Measurements from ENCODE around the gene MET.

MET gene

GRCh38 chr7:116726713-116727431 lies 54.9 kb downstream of the MET start:
- H3K36me3 ChIP-seq: no peaks in the 10 kb centered on the region
- no peak overlapping the region for H3K4me3 ChIP-seq (ENCODE audit: low read depth, low read length)
- TF ChIP-seq CTCF (IDR thresholded peaks at IDR 0.05; ENCODE audit: low read depth, low read length): no peak
- H3K27ac ChIP-seq: no peak overlapping the region
- peak; percentile 56 for DNase-seq
- H3K9me3 ChIP-seq (ENCODE audit: severe bottlenecking): no peaks in the 10 kb centered on the region
- no peaks in the 10 kb centered on the region for H3K27me3 ChIP-seq (ENCODE audit: insufficient read depth, low read depth, severe bottlenecking)

- H3K27me3 ChIP-seq (ENCODE audit: insufficient read depth, low read depth, severe bottlenecking): no peaks in the 10 kb centered on the region
- no peak for TF ChIP-seq CTCF (IDR thresholded peaks at IDR 0.05; ENCODE audit: low read depth, low read length)
- DNase-seq: no peak
- H3K27ac ChIP-seq: no peak overlapping the region
- H3K9me3 ChIP-seq (ENCODE audit: severe bottlenecking): no peaks in the 10 kb centered on the region
- no peak overlapping the region for H3K4me3 ChIP-seq (ENCODE audit: low read depth, low read length)
- no peaks in the 10 kb centered on the region for H3K36me3 ChIP-seq
Observed at GRCh38 chr7:116727432-116728009, 55.5 kb downstream of the MET start.

DNA sequence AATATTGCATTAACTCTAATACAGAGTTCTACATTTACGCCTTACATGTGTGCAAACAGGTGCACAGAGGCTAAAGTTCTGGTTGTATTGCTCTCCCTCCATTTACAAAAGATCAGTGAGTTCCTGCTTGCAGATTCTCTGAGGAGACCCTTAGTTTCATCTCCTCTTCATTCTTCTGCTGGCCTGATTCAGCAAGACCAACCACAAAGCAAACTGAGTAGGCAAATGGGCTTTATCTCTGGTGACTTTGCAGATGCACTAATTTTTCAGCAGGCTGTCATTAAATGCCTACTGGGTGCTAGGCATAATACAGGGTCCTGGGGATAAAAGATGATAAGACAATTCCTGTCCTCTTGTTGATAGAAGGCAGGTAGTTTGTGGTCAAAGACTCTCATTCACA lies 56.4 kb downstream of the MET start:
- no peak for TF ChIP-seq CTCF (IDR thresholded peaks at IDR 0.05; ENCODE audit: low read depth, low read length)
- no peaks in the 10 kb centered on the region for H3K9me3 ChIP-seq (ENCODE audit: severe bottlenecking)
- DNase-seq: no peak
- no peaks in the 10 kb centered on the region for H3K27me3 ChIP-seq (ENCODE audit: insufficient read depth, low read depth, severe bottlenecking)
- H3K4me3 ChIP-seq (ENCODE audit: low read depth, low read length): no peak overlapping the region
- no peak overlapping the region for H3K27ac ChIP-seq
- no peaks in the 10 kb centered on the region for H3K36me3 ChIP-seq

DNA sequence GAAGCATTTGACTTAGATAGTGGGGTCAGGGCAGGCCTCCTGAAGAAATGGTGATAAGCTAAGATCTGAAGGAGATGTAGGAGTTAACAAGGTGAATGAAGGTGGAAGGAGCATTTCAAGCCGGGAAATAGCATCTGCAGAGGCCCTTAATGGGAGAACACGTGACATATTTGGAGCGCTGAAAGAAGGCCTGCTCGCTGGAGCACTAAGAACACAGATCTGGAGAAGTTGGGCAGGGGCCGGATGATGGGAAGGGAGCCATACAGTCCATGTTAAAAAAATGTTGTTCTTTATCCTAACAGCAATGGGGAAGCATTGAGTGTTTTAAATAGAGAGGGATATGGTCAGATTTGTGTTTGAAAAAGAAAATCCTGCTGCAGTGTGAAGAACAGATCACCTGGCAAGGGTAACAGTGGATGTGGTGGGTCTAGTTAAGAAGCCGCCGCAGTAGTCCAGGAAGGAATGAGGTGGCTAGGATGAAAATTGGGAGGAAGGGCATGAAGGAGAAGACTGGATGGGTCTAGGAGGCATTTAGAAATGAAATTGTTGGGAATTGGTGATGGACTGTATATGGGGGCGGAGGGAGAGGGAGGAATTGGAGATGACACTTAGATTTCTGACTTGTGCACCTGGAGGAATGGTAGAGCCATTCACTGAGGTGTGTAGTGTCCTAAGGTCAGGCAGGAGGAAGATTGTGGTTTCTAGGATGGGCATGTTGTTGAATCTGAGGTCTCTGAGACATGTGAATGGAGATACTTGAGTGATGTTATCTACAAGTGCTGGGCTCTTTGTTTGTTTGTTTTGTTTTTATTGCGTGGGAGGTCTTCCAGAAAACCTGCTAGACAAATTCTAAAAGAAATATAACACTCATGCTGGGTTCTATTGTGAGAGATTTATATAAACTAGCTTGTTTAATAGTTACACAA lies 58.4 kb downstream of the MET start:
- H3K36me3 ChIP-seq: no peaks in the 10 kb centered on the region
- DNase-seq: no peak
- H3K27me3 ChIP-seq (ENCODE audit: insufficient read depth, low read depth, severe bottlenecking): no peaks in the 10 kb centered on the region
- no peak overlapping the region for H3K4me3 ChIP-seq (ENCODE audit: low read depth, low read length)
- no peaks in the 10 kb centered on the region for H3K9me3 ChIP-seq (ENCODE audit: severe bottlenecking)
- TF ChIP-seq CTCF (IDR thresholded peaks at IDR 0.05; ENCODE audit: low read depth, low read length): no peak
- no peak overlapping the region for H3K27ac ChIP-seq

DNA sequence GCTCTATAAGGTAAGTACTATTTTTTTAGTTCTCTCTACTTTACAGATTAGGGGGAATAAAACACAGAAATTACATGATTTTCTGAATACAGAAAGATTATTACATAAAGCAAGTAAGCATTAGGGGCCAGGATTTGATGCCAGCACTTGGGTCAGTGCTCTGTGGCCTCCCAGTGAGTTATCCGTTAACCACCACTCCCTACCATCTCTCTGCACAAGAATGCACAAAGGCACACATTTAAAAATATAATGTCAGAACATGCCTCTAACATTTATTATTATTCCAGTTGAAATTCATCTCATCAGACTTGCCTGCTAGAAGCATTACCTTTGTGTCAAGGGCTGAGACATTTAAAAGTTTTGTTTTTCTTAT lies 59.0 kb downstream of the MET start:
- H3K36me3 ChIP-seq: no peaks in the 10 kb centered on the region
- no peak for DNase-seq
- H3K27ac ChIP-seq: no peak overlapping the region
- no peaks in the 10 kb centered on the region for H3K27me3 ChIP-seq (ENCODE audit: insufficient read depth, low read depth, severe bottlenecking)
- no peak for TF ChIP-seq CTCF (IDR thresholded peaks at IDR 0.05; ENCODE audit: low read depth, low read length)
- no peak overlapping the region for H3K4me3 ChIP-seq (ENCODE audit: low read depth, low read length)
- H3K9me3 ChIP-seq (ENCODE audit: severe bottlenecking): no peaks in the 10 kb centered on the region
